Measurements from ENCODE around the gene ADAMTS2.

ADAMTS2 gene

DNA sequence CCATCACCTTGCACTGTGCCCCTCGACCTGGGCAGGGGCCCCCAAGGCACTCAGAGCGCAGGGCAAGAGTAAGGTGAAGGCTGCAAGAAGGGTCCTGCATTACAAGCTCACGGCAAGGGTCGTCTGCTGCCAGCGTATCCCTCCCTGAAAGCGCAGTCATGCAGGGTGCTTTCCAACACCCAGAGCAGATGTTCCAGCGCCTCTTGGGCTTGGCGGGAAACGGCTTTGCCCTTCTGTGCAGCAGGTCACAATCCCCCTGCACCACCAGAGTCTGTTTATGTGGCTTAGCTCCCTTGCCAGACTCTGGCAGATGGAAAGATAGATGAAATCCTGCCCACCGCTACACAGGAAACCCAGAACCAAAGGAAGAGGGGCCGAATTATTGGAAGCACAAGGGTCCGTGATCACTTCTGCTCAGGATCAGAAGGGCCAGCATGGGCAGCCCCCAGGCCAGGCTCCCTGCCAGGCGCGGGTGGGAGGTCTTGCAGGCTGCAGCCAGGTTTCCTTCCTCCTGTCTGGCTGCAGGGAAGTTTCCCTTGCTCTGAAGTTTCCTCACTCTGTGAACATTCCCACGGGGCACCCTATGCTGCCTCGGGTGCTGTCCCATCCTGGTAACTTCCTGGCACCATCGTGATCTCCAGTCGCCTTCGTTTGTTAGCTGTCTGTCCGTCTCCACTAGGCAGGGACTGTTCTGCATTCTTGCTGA lies 152.9 kb downstream of the ADAMTS2 start:
- DNase-seq, result no peak

DNA sequence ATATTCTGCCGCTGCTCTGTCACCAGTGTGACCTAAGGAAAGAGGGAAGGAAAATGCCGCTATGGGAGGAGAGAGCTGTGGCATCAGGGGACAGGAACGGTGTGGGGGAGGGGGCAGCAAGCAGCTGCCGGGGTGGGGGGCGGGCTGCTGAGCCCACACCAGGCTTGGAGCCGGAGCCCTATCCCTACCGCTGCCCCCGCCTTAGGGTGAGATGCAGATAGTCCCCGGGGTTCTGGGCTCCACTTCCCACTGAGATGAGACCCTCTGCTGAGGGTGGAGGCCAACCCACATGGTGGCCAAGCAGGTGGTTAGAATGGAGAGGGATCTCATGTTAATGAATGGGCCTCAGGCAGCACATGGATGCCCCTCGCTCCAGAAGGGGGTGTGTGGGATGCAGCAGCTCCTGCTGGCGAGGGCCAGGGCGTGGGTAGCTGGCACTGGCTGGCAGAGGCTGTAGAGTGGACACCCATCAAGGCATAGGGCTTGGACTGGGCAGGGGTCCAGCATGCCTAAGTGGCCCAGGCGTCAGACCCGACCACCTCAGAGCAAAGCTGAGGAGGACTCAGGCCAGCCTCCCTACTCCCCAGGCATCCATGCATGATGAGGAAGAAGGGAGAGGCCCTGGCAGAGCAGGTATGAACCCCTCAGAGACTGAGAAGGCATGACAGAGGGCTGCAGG lies 153.6 kb downstream of the ADAMTS2 start:
- DNase-seq, result no peak

DNA sequence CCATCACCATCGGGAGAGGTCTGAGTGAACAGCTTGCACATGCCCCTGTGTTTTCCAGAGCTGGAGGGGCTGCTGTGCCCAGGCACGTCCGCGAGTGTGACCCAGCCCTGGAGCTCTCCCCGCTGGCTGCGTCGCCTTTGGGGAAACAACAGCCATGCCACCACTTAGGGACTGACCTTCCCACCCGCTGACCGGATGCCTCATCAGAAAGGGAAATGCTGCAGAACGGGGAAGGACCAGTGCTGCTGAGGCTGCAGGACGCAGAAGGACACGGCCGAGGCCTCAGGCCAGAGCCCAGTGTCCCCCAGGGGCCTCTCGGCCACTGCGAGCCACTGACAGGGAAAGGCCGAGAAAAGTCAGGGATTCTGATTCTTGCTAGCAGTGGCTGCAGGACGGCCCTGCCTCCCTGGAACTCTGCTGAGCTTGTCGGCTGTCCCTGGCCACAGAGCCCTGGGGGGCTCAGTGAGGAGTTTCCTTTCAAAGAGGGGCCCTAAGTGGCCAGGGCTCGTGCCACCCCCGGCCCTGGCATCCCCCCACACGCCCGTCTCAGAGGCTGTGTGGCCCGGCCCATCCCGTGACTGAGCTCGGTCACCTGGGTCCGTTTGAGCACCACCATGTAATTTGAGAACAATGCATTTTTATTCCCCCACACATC lies 154.3 kb downstream of the ADAMTS2 start:
- no peak for DNase-seq

DNA sequence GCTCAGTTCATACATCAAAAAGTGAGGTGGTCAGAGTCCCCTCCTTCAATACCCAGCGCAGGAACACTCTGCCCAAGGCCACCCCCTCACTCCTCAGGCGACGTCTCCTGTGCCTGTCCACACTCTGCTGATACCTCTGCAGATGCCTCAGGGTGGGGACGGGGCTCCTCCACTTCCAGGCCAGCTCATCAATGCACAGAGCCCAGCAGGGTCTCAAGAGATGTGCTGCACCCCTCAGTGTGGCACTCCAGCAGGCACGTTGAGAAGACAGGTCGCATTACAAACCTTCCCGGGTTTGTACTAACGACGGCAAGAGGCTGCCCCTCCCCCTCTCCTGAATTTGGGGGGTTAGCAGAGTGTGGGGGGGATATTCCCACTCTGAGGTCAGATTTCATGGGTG lies 156.6 kb downstream of the ADAMTS2 start:
- DNase-seq, result no peak

DNA sequence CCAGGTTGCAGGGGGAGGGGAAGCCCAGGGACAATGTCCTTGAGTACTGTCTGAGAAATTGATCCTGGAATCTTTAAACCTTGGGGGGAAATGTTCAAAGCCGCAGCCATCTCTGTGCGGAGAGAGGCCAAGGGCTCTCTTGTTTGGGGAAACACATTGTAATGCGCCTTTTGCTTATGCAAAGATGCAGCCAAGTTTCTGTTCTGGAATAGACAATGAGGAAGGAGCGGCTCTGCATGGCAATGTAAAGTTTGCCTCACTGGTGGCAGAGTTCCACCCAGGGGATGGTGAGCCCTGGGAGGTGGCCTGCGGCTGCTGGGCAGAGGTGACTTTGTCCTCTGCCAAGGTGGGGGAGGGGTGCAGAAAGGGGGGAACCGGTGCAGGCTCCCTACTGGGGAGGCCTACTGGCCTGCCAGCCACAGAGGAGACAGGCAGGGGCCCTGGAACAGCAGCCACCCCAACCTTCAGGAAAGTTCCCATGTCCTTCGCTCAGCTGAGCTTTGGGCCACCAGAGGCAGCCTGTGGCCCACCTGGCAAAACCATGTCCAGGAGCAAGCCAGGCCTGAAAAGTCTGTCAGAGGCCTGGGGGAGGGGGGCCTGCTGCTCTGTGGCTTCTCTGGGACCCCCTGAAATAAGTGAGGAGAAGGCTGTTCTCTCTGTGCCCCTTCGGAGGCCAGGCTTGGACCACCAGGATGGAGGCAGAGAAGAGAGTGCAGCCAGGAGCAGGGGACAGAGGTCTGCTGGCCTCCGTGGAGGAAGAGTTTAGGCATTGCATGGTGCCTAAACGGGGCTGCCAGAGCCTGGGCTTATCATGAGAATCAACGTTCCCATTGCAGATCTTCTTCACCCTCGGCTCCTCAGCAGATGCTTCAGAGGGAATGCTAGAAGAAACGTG lies 157.3 kb downstream of the ADAMTS2 start:
- DNase-seq, result no peak

DNA sequence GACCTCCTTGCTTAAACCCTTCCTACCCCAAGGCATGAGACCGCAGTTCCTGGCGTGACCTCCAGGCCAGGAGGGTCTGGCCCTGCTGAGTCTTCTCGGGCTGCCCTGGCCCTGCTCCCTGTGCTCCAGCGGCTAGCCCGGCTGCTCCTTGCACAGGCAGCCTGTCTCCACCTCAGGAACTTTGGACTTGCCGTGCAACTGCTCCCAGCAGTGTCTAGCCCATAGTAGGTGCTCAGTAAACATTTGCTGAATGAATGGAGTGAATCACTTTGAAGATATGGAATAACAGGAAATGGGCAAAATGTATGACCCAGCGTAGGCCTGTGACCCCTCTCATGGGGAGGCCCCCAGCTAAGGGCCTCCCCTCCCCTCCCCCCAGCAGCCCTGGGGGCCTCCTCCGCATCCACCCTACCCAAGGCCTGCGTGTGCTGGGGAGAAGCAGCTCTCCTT lies 158.0 kb downstream of the ADAMTS2 start:
- no peak for DNase-seq

DNA sequence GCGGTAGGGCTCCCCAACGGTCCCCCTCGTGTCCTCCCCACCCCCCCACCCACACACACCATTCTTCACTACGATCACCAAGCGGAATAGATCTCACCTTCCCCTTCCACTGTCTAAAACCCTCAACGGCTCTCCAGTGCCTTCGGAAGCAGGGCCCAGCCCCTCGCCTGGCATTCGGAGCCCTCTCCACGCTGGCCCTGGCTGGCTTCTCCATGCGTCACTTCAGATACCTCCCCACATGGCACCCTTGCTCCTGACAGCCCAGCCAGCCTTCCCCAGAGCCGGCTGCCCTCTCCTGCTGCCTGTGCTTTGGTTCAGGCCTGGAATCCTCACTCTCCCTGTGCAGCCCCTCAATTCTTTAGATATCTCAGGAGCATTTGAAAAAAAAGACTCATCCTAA lies 158.5 kb downstream of the ADAMTS2 start:
- DNase-seq, result no peak

DNA sequence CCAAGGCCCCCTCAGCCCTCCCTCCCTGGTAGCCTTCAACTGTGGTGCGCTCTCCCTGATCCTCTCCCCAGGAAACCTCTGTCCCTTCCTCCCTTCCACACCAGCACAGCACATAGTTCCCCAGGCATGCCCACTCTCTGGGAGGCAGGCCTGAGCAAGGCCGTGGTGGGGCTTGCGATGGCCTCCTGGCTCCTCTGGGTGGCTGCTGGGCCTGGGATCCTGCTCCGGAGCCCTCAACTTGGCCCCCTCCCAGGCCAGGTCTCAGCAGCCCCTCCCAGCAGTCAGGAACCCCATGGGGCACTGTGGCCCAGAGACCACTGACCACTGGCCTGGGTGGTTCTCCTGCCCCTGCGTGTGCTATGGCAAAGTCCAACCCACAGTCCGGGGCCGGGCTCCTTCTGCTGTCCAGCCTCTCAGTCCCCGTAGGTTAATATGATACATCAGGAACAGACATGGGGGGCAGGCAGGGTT lies 159.3 kb downstream of the ADAMTS2 start:
- no peak for DNase-seq

DNA sequence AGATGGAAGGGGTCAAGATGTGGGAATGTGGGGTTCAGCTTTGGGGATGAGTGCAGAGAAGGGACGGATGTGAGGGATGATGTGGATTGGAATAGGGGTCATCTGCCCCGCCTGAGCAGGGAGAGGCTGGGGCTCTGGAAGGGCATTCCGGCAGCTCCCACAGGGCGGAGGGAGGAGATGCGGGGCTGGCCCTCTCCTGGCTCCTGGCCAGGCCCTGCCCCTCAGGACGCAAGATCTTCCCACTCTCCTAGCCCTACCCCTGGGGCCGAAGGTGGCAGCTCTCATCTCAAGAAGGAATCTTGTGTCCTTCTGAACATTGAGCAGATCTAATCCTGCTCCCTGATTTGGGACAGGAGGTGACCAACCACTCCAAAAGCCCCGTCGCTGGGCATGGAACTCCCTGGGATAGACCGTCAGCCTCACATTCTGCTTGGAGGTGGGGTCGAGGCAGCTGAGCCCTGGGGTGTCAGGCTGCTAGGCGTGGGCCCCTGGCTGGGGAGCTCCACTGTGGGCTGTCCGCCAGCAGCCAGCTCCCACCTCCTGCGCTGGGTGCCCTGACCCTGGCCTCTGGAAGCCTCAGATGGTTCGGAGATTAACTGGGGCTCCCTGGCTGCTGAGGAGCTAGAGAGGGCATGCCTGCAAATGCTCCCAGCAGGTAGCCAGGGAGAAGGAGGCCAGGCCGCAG lies 159.9 kb downstream of the ADAMTS2 start:
- no peak for DNase-seq

DNA sequence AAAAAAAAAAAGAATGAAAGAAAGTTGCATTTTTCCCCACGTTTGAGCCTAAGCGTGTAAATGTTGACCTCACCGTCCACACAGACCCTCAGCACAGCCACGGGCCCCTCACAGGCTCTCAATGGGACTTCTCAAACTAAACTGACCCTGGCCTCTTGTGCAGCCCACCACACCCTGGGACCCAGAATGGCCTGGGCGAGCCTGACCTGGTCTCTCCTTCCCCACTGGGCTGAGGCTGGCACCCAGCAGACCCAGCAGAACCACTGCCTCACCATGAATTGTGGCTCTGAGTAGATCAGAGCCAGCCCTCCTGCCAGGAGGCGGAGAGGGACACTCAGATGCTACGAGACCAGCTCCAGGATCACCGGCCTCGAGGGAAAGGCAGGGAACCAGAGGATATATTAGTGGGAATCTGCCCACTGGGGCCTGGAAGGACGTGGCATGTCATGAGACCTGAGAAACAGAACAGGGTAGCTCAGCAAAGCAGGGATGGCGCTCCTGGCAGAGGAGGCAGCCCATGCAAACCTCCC lies 160.7 kb downstream of the ADAMTS2 start:
- DNase-seq, result no peak

DNA sequence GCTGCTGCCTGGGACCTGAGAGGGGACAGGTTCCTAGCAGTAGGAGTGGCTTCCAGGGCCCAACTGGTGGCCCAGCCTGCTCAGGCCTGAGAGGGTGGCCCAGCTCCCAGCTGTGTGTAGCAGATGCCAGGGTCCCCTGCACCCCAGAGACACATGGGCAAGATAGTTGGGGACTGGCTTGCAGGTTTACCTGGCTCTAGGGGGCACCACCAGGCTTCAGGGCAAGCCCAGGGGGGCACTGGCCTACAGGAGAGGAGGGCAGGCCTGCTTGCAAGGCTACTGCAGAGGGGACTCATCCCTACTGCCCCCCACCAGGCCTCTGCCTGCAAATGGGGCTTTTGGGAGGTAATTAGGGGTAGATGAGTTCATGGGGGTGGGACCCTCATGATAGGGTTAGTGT lies 161.8 kb downstream of the ADAMTS2 start:
- DNase-seq, result no peak

DNA sequence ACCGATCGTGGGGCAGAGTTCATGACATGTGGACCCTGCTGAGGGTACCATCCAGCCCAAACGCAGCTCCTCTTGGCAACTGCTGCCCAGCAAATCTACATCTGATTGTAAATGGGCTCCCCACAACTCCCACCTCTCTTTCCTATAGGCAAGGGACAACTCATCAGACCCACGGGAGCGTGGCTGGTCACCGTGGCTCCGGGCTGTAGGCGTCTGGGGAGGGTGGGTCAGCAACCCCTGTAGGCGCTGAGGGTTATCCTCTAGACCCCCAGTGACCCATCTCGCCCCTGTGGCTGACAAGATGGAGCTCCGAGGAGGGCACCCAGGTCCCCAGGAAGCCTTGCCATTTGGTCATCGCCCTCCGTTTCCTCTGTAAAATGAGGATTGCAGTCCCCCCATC lies 162.7 kb downstream of the ADAMTS2 start:
- DNase-seq, result no peak

DNA sequence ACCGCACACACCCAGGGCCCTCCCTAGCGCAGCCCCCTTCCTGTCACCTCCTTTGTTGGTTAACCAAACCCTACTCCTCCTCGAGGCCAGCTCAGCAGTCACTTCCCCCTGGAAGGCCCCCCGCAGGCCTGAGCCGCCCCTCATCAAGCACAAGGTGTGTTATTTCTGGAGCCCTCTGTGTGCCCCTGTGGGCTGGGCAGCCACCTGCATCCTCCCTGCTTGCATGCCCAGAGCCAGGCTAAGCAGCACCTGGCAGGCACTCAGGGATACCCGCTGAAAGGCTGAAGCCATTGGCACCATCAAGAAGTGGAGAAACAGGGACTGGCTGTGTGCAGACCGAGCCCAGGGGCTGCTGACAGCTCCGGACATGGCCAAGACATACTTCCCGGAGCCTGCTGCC lies 163.3 kb downstream of the ADAMTS2 start:
- DNase-seq, result no peak

DNA sequence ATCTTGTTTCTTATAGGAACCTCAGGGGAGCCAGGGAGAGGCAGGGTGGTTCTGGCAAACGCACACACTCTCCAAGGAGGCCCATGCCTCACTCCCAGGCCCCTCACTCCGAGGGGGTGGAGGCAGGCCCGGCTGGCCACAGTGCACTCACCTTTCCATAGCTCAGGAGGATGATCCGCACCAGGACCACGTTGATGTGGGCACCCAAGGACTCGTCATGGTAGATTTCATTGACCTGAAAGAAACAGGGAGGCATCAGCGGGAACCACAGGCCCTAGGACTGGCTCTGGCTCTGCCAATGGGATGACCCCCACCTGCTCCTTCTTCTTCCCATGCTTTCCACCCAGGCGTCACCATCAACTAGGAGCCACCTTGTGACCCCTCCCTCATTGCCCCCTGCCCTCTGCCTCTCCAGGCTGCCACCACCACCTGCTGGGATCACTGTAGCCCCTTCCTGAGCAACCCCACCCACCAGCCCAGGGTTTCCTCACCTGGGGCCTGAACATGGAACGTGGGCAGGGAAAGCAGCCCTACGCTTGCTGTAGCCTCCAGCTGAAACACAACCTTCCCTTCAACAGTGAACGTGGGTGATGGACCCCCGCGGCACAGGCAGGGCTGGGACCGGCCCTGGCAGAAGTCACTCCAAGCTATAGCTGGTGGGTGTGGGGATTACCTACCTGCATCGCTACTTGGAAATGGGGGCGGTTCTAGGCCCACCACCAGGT lies 164.2 kb downstream of the ADAMTS2 start:
- no peak for DNase-seq

DNA sequence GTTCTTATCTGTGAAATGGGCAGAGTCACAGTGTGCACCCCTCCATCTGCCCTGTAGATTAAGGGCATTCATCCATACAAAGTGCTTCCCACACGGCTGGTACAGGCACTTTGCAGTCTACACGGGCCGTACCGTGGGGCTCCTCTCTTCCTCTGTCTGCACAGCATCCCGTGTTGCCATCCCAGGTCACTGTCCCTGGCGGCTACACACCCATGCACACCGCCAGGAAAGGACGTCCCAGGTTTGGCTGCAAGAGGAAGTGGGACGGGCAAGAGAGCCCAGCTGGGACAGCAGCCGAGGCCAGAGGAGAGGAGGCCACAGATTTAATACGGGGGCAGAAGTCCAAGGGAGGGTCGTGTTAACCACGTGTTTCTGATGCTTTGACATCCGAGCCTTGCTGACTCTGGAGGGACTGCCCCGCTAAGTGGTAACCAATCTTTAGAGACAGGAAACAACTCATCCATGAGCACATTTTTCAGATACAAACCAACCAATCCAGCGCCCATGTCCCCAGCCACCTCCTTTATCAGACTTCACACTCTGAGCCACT lies 165.1 kb downstream of the ADAMTS2 start:
- no peak for DNase-seq

DNA sequence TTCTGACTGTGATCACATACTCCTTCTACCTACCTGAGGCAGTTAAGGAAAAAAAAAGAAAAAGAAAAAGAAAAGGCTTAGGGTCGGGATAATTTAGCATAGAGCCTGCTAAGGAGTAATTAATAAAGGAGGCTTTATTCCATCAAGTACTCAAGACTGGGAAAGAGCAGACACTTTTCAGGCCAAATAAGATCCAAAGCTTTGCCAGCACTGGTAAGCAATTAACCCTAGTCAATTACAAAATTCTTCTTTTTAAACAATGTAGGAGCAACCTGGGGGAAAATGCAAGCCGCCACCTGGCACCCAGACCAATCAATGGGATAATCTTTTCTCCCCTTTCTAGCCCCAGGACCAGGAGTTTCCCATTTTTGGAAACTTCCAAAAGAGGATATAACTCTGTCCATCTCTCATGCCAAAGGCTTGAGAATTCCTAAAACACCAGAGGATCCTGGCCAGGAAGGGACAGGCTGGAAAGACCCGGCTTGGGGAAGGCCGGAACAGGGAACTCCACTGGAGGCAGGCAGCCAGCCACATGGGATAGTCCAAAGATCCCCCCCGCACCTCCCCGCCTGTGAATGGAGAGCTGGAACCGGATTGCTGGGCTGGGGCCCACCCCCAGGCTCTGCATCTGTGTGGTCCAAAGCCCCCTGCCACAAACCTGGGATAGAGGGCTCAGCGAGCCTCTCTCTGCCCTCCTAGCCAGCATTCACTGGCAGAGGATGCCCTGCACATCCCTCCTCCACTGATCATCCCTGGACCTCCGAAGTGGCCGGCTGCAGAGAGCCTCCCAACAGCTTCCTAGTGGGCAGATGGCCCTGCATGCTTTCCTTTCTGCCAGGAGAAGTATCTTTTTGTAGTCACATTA lies 167.3 kb downstream of the ADAMTS2 start:
- DNase-seq, result no peak

DNA sequence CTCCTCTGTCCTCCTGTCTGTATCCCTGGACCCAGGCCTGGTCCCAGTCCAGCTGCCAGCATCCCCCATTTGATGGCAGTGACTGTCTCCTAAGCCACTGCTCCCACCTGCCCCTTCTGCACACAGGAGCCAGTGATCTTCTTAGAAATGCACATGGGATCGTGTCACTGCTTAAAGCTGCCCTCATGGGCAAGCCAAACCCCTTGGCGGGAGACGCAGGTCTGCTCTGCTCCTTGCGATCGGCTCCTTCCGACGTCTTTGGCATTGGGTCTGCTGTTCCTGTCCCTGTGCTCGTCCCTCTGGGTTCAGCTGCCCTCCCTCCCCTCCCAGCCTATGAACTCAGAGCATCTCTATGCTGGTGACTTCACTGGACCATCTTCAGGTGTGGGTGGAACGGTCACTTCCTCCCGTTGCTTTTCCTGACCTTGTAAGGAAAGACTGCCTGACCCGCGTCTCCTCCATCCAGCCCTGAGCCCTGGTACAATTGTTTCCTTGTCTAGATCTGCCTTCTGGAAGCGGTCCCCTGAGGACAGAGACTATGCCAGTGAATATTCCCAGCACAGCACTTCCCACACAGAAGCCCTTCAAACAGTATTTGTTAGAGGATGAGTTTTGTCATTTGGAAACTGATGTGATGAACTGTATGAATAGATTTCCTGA lies 168.6 kb downstream of the ADAMTS2 start:
- DNase-seq, result no peak

DNA sequence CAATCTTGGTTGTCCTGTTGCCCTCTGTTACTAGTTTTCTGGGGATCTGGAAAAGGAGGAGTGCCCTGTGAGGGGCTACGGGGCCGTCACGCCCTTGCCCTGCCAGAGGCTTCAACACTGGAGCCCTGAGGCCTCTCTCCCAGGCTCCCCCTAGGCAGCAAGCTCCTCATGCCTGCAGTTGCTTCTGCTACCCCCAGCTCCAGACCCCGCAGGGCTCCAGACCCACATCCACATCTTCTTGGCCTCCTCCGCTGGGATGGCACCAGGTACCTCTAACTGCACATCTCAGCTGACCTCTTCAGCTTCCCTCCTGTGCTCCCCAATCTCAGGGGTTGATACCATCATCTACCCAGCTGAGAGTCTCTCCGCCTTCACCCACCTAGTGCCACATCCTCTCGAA lies 169.1 kb downstream of the ADAMTS2 start:
- no peak for DNase-seq
